Measurements from ENCODE around the gene CALD1. TPM values are rescaled to one million over a fixed set of nuclear protein-coding genes. Genes with fewer than 3 reads are reported as not detected.

The CALD1 gene
- polyA plus RNA-seq, 1 donor (not counting 4 experiments of a cell fraction or from before 2014, with no cell fraction given), result 229 TPM

GRCh38 chr7:134888141-134888740 is 108.8 kb downstream of the CALD1 start:
- Histone ChIP-seq H4K20me1 (ENCODE audit: control insufficient read depth, extremely low read depth, insufficient read depth, low read length) (no peaks in the 10 kb centered on the region), H3K4me1 (ENCODE audit: control insufficient read depth, extremely low read depth, insufficient read depth, low read length) (peaks cover 39% of the 10 kb centered on the region), H3K4me2 (ENCODE audit: control insufficient read depth, extremely low read depth, insufficient read depth, low read depth, low read length) (no peak overlapping the region), H3K27me3 (ENCODE audit: control insufficient read depth, extremely low read depth, insufficient read depth, low read length) (no peaks in the 10 kb centered on the region), H3K27ac (ENCODE audit: control insufficient read depth, insufficient read depth, low read length) (no peak overlapping the region), H3K79me2 (ENCODE audit: control insufficient read depth, insufficient read depth, low read length) (peaks cover 19% of the 10 kb centered on the region), H3K36me3 (ENCODE audit: control insufficient read depth in 2 of 2, extremely low read depth in 1 of 2, insufficient read depth in 2 of 2, low read length in 2 of 2) (peaks cover 0 to 5% of the 10 kb centered on the region in 2 experiments), H3K9me1 (ENCODE audit: control insufficient read depth, extremely low read depth, insufficient read depth, low read length) (no peaks in the 10 kb centered on the region), H3K9me3 (ENCODE audit: control insufficient read depth, low read depth, low read length) (no peaks in the 10 kb centered on the region), H2AFZ (ENCODE audit: control insufficient read depth, low read length) (no peak overlapping the region), H3K4me3 (ENCODE audit: control insufficient read depth in 2 of 3, extremely low read depth in 1 of 3, insufficient read depth in 2 of 3, low read depth in 1 of 3, low read length in 3 of 3) (no peak overlapping the region), H3K9ac (ENCODE audit: control insufficient read depth, extremely low read depth, insufficient read depth, low read length) (no peak overlapping the region)
- FAIRE-seq (no peak), DNase-seq (ENCODE audit: low read depth, low spot score) (no peak)
- no peak for TF ChIP-seq CTCF (optimal IDR thresholded peaks at IDR 0.05 in 1 of 3, IDR thresholded peaks at IDR 0.05 in 1 of 3, conservative IDR thresholded peaks at IDR 0.05 in 1 of 3; ENCODE audit: extremely low read depth in 1 of 3, insufficient read depth in 2 of 3, low read length in 3 of 3)
- TF ChIP-seq EZH2 (IDR thresholded peaks at IDR 0.05; ENCODE audit: low read length), result no peak
- dilution Hi-C loops (cut with MboI; ENCODE audit: extremely low pct_ligation_motif_present, low sequenced_read_pairs), result no loop called here

GRCh38 chr7:134890246-134891240 is 111.1 kb downstream of the CALD1 start:
- peak; percentile 50 for DNase-seq (ENCODE audit: low read depth, low spot score)
- Histone ChIP-seq H3K9me1 (ENCODE audit: control insufficient read depth, extremely low read depth, insufficient read depth, low read length) (no peaks in the 10 kb centered on the region), H3K27ac (ENCODE audit: control insufficient read depth, insufficient read depth, low read length) (peak overlapping the region; percentile 29), H3K9ac (ENCODE audit: control insufficient read depth, extremely low read depth, insufficient read depth, low read length) (no peak overlapping the region), H4K20me1 (ENCODE audit: control insufficient read depth, extremely low read depth, insufficient read depth, low read length) (no peaks in the 10 kb centered on the region), H2AFZ (ENCODE audit: control insufficient read depth, low read length) (no peak overlapping the region), H3K4me1 (ENCODE audit: control insufficient read depth, extremely low read depth, insufficient read depth, low read length) (peaks cover 41% of the 10 kb centered on the region), H3K27me3 (ENCODE audit: control insufficient read depth, extremely low read depth, insufficient read depth, low read length) (no peaks in the 10 kb centered on the region), H3K9me3 (ENCODE audit: control insufficient read depth, low read depth, low read length) (no peaks in the 10 kb centered on the region), H3K79me2 (ENCODE audit: control insufficient read depth, insufficient read depth, low read length) (peaks cover 37% of the 10 kb centered on the region), H3K4me3 (ENCODE audit: control insufficient read depth in 2 of 3, extremely low read depth in 1 of 3, insufficient read depth in 2 of 3, low read depth in 1 of 3, low read length in 3 of 3) (peak overlapping the region in 2 of 3 experiments; percentile 66 to 71), H3K4me2 (ENCODE audit: control insufficient read depth, extremely low read depth, insufficient read depth, low read depth, low read length) (peak overlapping the region; percentile 84), H3K36me3 (ENCODE audit: control insufficient read depth in 2 of 2, extremely low read depth in 1 of 2, insufficient read depth in 2 of 2, low read length in 2 of 2) (peaks cover 1 to 9% of the 10 kb centered on the region in 2 experiments)
- dilution Hi-C loops (cut with MboI; ENCODE audit: extremely low pct_ligation_motif_present, low sequenced_read_pairs), result no loop called here
- peak; percentile 61 for FAIRE-seq
- TF ChIP-seq CTCF (optimal IDR thresholded peaks at IDR 0.05 in 1 of 3, IDR thresholded peaks at IDR 0.05 in 1 of 3, conservative IDR thresholded peaks at IDR 0.05 in 1 of 3; ENCODE audit: extremely low read depth in 1 of 3, insufficient read depth in 2 of 3, low read length in 3 of 3), result no peak
- no peak for TF ChIP-seq EZH2 (IDR thresholded peaks at IDR 0.05; ENCODE audit: low read length)

Measured in keratinocyte (primary cell).